ENCODE results near the gene LMO7. TPM values are rescaled to one million over a fixed set of nuclear protein-coding genes. Genes with fewer than 3 reads are reported as not detected.

Gene LMO7
- total and polyA plus RNA-seq, 2 of the 4 experiments (the other 2 are of a cell fraction), result 266 to 367 TPM

DNA sequence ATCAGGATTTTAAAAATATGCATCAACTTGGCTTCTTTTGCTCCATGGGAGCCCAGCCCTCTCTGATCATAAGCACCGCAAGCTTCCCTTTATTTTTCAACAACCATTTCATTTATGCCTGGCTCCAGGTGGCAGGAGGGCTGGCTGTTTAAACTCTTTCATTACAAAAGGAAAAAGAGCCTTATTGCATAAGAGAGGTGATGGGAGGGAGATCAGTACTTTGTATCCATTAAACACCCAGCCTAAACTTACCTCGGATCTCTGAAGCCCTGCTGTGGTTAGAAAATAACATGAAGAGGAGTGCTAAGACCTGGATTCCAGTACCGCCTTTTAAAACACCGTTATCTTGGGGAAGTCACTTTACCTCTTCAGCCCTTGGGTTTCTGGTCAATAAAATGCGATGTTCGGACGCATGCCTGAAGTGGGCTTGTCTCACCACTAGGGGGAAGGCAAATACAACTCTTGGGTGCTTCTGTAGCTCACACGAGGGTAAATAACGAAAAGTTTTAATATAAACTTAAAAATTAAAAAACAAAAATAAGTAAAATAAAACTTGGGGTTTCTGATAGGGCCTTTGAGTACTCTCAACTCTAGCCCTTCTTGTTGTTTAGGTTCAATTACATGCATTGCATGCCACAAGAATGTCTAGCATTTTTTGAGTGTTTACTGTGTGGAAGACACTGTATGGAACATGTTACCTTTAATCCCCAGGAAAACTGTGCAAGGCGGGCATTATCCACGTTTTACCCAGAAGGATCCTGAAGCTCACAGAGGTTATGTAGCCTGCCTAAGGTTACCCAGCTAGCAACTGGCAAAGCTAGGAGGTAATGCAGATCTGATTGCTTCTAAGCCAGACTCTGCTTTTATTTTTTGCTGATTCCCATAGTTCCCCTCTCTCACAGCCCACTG is 240.3 kb downstream of the LMO7 start (continued):
- TF ChIP-seq RFX5 (IDR thresholded peaks at IDR 0.05; ENCODE audit: low read depth, low read length) (no peak), BHLHE40 (IDR thresholded peaks at IDR 0.05; ENCODE audit: low read depth, low read length) (no peak), RAD21 (IDR thresholded peaks at IDR 0.05; ENCODE audit: low read length) (peak; percentile 93)

DNA sequence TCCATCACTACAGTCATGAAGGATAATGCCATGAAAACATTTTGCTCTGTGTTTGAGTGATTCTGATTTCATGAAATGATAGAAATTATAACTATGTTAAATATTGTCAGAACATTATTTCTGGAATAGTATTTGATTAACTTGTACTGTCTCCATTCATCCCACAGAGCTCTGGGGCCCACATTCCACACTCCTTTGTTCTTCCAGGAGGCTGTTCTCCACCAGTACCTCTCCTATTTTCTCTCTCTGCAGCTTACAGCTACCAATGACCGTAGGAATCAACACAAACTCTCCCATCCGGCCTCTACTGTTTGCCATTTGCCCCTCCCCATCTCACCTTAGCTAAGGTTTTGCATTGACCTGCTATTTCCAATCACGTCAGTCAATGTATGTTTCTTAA is 240.9 kb downstream of the LMO7 start:
- Histone ChIP-seq H3K27me3 (ENCODE audit: control insufficient read depth, insufficient read depth, low read length) (peaks cover 6% of the 10 kb centered on the region), H3K14ac (replicated peaks; ENCODE audit: low read depth, low read length) (no peak overlapping the region), H3K9me3 (ENCODE audit: control insufficient read depth, insufficient read depth, low read length) (no peaks in the 10 kb centered on the region), H3K4me3 (ENCODE audit: insufficient read depth, low read depth, low read length) (no peak overlapping the region), H3K4ac (ENCODE audit: low read depth, low read length) (no peak overlapping the region; the same call in 1 of the 2 replicates), H2AFZ (replicated peaks; ENCODE audit: low read length, poor library complexity) (no peak overlapping the region), H2BK15ac (ENCODE audit: low read depth, low read length) (no peak overlapping the region), H3K9ac (ENCODE audit: low read depth, low read length) (no peak overlapping the region), H4K20me1 (ENCODE audit: insufficient read depth, low read length) (no peaks in the 10 kb centered on the region), H4K8ac (ENCODE audit: low read depth in 2 of 2, low read length in 2 of 2) (no peak overlapping the region), H3K9me1 (ENCODE audit: insufficient read depth, low read length) (no peaks in the 10 kb centered on the region; the same call in 1 of the 2 replicates), H3K4me1 (ENCODE audit: control insufficient read depth, insufficient read depth, low read length) (peaks cover 5% of the 10 kb centered on the region), H3K18ac (ENCODE audit: low read depth, low read length) (peak overlapping the region; percentile 51; the same call in 1 of the 2 replicates), H3K27ac (ENCODE audit: insufficient read depth, low read length) (no peak overlapping the region), H2BK120ac (ENCODE audit: low read depth, low read length) (no peak overlapping the region), H3K79me1 (ENCODE audit: low read depth in 1 of 2, low read length in 2 of 2) (no peaks in the 10 kb centered on the region), H3K36me3 (ENCODE audit: control insufficient read depth, insufficient read depth, low read length) (no peaks in the 10 kb centered on the region), H2BK5ac (ENCODE audit: low read depth, low read length, poor library complexity, severe bottlenecking) (no peak overlapping the region), H4K91ac (ENCODE audit: insufficient read depth, low read depth, low read length) (no peak overlapping the region), H2AK5ac (ENCODE audit: low read depth, low read length) (no peak overlapping the region; the same call in 1 of the 2 replicates), H3K23ac (ENCODE audit: low read depth, low read length) (no peak overlapping the region), H3K4me2 (ENCODE audit: low read depth, low read length) (no peak overlapping the region), H3K56ac (ENCODE audit: extremely low read depth, insufficient read depth, low read length) (no peak overlapping the region), H2BK20ac (ENCODE audit: low read depth, low read length) (no peak overlapping the region), H4K5ac (ENCODE audit: low read depth, low read length) (no peak overlapping the region; the same call in 1 of the 2 replicates), H2AK9ac (replicated peaks; ENCODE audit: low read depth, low read length, poor library complexity) (no peak overlapping the region)
- POLR2A ChIA-PET (ENCODE audit: unreplicated experiment), result no interaction called here
- BruUV-seq (replicated peaks), result no TSS peak
- in situ Hi-C loops (cut with MboI; ENCODE audit: low sequenced_read_pairs) (loop anchor here (5.0 kb wide), 3 partner anchors 510 to 1025 kb away; no protein-coding TSS in a partner anchor), dilution Hi-C loops (cut with HindIII; ENCODE audit: low sequenced_read_pairs, unreplicated experiment) (no loop called here), intact Hi-C loops (cut with micrococcal nuclease) (loop anchor here (2.0 to 10.0 kb wide), 4 partner anchors 430 to 1108 kb away; no protein-coding TSS in a partner anchor)
- TF ChIP-seq FOS (IDR thresholded peaks at IDR 0.05; ENCODE audit: low read depth, low read length) (no peak), RCOR1 (IDR thresholded peaks at IDR 0.05; ENCODE audit: insufficient replicate concordance, low read length) (no peak), NFE2L2 (IDR thresholded peaks at IDR 0.05; ENCODE audit: low read depth, low read length) (no peak)
- TF ChIP-seq, protein P1, sequence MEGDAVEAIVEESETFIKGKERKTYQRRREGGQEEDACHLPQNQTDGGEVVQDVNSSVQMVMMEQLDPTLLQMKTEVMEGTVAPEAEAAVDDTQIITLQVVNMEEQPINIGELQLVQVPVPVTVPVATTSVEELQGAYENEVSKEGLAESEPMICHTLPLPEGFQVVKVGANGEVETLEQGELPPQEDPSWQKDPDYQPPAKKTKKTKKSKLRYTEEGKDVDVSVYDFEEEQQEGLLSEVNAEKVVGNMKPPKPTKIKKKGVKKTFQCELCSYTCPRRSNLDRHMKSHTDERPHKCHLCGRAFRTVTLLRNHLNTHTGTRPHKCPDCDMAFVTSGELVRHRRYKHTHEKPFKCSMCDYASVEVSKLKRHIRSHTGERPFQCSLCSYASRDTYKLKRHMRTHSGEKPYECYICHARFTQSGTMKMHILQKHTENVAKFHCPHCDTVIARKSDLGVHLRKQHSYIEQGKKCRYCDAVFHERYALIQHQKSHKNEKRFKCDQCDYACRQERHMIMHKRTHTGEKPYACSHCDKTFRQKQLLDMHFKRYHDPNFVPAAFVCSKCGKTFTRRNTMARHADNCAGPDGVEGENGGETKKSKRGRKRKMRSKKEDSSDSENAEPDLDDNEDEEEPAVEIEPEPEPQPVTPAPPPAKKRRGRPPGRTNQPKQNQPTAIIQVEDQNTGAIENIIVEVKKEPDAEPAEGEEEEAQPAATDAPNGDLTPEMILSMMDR (conservative IDR thresholded peaks at IDR 0.05; ENCODE audit: low read depth, low read length), result no peak
- CTCF ChIA-PET, result interaction anchor here (0.5 to 1.9 kb wide), 8 partner anchors 20 to 1027 kb away, joined by 3 to 12 read pairs (median 4); no protein-coding TSS in a partner anchor
- WGBS, 2 experiments (ENCODE audit: extremely low coverage in 2 of 2, insufficient read length in 1 of 2), result 93% methylated on average over 2 of the region's 3 CpGs; no CpG with 5 or more reads in 1 of the 2 experiments
- no peak for DNase-seq
- ATAC-seq (ENCODE audit: low read depth), result no peak
